Activated CD4-positive, CD25-positive, alpha-beta regulatory T cell (primary cell): ENCODE measurements around the gene SMYD3.
"Not testable (repeated sequence)": the region's sequence is repeated elsewhere in the genome, so short reads cannot be mapped to it uniquely, and the experiment has no call there.

ENCODE experiments used
- DNase-seq, 4 experiments: peaks; one replicate each; lab custom pipeline; 2025; lab: John Stamatoyannopoulos, UW

SMYD3 gene

DNA sequence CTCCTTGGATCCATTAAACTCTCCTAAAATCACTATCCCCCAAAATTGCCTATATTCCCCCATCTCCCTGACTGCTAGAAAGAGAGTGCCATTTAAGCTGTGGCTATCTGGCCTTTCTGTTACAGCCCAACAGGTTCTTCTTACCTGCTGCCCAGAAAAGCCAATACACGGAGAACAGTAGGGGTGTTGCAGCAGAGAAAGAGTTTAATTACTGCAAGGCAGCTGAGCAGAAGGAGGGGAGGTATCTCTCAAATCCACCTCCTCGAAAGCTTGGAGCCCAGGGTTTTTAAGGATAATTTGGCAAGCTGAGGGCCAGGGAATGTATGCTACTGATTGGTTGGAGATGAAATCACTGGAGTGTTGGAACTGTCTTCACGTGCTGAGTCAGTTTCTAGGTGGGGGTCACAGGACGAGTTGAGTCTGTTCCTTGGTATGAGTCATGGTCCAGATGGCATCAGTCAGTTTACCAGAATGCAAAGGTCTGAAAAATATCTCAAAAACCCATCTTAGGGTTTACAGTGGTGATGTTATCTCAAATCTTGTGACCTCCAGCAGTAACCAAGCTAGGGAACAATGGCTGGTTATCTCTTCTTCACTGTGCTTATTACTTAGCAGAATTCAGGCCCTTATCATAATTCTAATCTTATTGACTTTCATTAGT lies 89.8 kb downstream of the SMYD3 start:
- no peak for DNase-seq

DNA sequence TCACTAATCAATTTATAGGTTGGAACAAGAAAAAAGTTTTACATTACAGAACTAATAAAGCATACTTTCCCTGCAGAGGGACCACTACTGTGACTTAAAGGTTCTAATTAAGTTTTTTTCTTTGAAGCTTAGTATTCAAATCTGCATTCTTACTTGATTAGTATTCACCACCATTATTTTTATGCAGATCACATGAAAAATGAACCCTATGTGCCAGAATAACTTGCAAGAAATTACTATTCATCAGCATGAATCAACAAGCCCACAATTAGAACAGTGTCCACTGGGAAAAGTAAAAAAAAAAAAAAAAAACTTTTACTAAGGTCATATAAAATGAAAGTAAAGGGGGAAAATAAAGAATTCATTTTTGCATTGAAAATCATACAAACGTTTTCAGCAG lies 90.8 kb downstream of the SMYD3 start:
- DNase-seq, result no peak

DNA sequence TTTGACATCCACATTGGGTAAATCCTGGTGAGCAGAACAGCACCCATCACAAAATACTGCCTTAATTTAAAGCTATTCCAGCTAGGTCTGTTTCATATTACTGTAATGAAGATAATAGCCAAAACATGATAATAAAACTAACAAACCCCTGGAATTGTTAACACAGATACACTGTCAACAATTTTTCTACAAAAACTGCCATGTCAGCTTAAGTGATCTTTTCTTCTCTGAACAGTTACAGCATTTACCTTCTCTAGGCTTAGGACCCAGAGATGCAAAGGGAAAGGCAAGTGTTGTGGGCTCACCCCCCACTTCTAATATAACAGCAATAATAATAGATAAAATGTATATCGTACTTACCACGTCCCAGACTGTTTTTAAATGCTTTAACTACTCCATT lies 92.1 kb downstream of the SMYD3 start:
- no peak for DNase-seq

DNA sequence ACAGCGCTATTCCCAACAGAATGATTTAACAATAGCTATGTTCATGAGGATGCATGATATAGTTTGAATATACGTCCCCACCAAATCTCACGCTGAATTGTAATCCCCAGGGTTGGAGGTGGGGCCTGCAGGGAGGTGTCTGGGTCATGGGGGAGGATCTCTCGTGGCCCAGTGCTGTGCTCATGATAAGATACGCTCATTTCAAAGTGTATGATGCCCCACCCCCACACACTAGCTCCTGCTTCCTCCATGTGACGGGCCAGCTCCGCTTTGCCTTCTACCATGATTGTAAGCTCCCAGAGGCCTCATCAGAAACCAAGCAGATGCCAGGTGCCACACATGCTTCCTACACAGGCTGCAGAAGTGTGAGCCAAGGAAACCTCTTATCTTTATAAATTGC lies 93.6 kb downstream of the SMYD3 start:
- DNase-seq, result no peak

DNA sequence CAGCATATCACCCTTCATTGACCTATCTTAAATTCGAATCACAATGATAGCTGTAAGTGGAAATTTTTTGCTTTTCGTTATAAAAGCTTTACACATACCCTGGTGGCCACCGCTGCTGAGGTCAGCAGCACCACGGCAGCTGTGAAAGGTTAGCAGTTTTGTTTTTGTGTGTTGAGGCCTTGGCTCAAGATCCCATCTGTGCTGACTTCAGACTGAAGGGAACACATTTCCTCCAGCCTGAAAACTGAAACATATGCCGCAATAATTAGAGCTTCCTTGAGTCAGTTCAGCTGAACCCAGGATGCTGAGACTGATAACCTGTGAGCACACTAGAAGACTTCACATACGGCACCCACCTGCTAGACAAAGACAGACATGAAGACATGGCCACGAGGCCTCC lies 103.0 kb downstream of the SMYD3 start:
- DNase-seq, result no peak

DNA sequence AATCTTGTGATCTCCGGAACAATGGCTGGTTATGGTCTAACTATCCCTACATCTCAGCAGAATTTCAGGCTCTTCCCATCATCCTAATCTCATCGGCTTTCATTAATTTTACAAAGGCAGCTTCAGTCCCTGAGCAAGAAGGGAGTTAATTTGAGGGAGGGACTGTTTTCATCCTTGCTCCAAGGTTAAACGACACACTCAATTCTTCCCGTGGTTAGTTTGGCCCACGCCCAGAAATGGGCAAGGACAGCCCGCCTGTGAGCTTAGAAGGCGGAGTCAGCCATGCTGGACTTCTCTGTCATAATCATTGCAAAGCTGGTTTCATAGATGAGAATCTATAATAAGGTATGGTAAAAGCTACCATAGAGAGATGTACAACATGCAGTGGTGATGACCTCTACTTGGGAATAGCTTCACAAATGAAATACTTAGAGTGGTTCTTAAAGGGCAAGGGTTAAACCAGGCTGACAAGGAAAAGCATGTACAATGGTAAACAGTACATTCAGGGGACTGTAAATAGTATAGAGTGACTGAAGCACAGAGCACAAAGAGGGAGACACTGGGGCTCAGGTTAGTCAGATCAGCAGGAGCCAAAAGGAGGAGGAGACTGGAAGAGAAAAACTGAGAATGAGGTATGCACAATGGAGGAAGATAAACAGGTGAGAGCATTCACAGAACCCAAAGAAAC lies 108.8 kb downstream of the SMYD3 start:
- DNase-seq, result no peak

DNA sequence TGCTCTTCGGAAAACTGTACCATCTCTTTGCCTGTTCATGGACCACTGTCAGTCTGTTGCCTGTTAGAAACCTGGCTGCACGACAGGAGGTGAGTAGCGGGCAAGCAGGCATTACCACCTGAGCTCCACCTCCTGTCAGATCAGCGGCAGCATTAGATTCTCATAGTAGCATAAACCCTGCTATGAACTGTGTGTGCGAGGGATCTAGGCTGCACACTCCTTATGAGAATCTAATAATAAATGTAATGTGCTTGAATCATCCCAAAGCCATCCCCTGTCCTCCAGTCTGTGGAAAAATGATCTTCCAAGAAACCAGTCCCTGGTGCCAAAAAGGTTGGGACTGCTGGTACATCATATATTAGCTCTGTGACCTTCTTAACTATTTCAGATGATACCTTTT lies 110.0 kb downstream of the SMYD3 start:
- DNase-seq, result no peak

DNA sequence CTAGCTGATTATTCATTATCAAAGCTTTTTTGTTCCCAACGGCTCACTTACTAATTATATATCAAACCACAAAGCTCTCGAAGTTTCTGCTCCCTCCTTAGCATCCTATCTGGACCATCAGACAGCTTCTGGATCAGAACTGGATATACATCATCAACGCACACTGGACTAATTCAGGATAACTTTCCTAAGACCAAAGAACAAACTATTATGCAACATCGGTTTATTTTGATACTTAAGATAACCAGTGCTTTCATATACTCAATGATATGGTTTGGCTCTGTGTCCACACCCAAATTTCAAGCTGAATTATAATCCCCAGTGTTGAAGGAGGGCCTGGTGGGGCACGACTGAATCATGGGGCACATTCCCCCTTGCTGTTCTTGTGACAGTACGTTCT lies 110.8 kb downstream of the SMYD3 start:
- no peak for DNase-seq

DNA sequence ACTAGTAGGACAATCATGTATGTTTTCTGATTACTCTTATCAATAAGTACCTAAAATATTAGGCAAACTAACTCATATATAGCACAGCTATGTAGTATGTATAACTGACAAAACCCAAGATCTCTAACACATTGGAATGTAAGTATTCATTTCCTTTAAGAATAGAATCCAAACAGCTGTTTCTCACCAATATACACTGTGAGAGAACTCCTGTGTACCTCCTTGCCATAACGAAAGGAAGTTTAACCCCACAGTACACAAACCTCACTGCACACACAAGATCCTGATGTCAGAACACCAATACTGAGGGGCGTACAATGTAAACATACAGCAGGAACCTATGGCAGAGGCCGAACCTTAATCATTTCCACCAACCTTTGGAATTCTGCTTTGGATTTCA lies 113.0 kb downstream of the SMYD3 start:
- no peak for DNase-seq

DNA sequence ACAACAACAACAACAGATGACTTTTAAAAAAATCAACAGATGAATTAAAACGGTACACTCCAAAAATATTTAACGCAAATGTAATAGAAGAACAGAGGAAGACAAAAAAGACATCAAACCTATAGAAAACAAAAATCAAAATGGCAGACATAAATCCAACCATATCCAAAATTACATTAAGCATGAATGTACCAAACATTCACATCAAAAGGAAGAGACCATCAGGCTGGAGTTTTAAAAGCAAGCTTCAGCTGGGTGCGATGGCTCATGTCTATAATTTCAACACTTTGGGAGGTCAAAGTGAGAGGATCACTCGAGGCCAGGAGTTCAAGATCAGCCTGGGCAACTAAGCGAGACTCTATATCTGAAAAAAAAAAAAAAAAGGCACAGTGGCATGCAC lies 116.2 kb downstream of the SMYD3 start:
- DNase-seq, result no peak

DNA sequence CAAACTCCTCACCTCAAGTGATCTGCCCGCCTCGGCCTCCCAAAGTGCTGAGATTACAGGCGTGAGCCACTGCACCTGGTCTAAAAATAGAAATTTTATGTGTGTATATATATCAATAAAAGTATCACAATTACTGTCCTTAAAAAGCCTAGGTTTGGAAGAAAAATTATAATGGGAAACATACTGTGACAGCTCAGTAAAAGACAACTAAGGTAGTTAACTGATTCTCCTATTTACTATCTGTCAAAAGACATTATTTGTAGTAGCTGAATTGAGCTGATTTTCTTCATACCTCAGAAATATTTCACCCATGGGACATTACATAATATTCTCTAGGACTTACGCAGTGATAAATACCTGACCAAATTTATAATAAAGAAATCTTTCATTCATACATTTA lies 122.5 kb downstream of the SMYD3 start:
- no peak for DNase-seq

DNA sequence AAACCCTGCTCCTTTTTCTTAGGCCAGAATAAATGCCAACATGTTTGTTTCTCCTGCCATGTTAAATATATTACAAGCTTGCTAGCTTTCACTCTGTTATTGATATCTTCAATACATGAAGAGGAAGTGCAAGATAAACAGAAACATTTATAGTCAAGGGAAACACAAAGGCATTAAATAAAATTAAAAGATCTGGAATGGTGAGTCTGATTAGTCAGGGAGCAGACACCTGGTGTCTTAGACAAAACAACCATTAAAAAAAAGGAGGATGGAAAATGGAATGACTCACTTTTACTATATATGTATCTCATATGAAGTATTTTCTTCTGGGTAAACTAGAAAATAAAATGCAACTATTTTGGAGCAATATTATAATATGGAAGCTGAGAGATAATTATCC lies 123.3 kb downstream of the SMYD3 start:
- no peak for DNase-seq

DNA sequence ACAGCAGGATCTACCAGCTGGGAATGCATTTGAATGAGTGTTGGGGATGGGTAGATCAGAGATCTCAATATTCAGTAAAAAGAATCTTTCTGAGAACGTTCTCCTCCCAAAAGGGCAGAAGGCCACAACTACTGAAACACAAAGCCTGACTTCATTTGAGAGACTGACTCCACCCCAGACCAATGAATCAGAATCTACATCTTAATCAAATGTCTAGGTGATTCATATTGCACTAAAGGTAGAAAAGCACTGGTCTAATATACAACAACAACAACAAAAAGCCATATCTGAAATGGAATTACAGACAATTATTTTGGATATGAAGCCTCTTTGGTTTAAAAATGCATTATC lies 123.9 kb downstream of the SMYD3 start:
- DNase-seq, result no peak

DNA sequence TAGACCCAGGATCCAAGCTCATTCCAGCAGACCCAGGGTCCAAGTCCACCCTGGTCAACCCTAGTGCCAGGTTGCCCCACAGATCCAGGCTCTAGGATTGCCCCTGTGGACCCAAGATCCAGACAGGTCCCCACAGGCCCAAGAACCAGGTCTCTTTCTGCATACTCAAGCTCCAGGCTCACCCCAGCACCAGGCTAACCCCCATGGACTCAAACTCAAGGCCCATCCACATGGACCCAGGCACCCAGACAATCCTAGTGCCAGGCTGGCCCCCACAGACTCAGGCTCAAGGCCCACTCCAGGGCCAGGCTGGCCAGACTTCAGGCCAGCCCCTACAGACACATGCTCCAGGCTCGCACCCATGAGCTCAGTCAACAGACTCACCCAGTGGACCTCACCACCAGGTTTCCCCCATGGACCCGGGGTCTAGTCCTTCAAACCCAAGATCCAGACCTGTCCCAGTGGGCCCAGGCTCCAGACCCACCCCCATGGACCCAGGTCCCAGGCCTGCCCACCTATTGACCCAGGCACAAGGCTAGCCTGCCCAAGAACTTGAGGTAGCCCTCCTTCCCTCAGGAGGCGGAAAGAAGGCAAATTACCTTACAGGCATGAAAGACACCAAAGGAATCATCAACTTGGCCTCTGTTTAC lies 124.4 kb downstream of the SMYD3 start:
- DNase-seq, result no peak

DNA sequence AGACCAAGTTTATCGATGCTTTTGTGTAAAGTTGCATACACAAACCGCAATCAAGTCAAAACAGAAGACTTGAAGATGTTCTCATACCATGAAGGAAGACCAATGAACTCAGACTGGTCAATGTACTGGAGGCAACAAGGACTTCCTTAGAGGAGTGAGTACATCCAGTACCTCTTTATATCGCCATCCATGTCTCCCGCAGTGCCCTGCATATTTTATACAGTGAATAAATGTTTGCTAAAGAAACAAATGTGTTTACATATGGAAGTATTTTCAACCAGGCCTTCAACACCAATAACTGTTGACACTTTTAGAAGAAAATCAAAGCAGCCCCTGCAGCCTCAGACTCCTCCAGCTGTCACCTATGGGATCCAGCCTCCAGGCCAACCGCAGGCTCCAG lies 125.6 kb downstream of the SMYD3 start:
- no peak for DNase-seq

DNA sequence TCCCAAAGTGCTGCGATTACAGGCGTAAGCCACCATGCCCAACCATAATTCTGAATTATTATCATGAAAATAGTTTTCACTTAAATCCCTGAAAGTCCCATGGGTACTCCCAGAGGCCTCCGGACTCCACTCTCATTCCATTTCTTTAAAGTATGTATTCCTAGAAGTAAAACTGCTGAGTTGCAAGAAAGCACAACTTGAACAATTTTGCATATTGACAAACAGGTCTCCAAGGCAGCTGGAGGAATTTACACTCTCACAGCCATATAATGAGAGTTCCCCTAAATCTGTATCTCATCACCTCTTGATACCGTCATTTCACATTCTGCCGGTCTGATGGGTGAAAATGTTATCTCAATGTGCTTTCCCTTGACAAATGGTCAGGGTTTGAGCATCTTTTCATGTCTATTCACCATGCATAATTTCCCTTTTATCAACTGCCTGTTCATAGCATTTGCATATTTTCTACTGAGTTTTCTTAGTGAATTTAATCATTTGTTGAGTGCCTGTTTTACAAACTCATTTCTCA lies 129.4 kb downstream of the SMYD3 start:
- no peak for DNase-seq

DNA sequence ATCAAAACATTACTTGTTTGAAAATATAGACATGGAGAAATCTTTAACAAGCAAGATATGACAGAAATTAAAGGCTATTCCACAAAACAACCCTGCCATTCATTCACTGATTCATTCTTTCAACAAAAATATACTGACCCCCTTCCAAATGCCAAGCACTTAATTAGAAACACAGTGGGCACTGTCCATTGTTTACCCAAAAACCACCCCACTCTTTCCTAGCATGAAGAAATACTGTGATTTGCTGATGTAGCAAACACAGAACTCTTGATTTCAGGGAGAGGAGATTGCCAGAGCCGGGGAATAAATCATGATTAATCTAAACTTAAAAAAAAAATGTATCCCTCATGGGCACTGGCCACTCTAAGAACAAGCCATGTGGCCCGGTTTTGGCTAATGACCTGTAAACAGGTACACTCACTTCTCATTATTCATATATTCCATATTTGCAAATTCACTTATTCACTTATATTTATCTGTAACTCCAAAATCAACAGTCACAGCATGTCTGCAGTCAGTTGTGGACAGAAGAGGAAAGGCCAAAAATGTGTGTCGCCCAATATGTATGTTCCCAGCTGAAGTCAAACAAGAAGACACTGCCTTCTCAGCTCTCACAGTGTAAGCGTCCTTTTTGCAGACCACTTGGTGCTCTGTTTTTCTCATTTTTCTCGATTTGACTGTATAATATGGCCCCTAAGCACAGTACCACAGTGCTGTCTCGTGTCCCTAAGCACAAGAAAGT lies 133.1 kb downstream of the SMYD3 start:
- DNase-seq, result no peak

DNA sequence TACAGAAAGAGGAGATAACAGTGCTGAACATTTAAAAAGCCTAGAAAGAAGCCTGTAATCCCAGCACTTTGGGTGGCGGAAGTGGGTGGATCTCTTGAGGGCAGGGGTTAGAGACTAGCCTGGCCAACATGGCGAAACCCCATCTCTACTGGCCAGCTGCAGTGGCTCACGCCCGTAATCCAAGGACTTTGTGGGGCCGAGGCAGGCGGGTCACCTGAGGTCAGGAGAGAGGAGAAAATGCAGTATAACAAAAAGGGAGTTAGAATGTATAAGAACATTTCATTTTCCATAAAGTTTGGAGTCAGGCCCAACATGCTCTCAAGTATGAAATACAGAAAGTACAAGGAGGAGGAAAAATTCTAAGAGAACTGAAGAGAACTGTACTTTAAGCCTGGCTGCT lies 134.5 kb downstream of the SMYD3 start:
- no peak for DNase-seq

DNA sequence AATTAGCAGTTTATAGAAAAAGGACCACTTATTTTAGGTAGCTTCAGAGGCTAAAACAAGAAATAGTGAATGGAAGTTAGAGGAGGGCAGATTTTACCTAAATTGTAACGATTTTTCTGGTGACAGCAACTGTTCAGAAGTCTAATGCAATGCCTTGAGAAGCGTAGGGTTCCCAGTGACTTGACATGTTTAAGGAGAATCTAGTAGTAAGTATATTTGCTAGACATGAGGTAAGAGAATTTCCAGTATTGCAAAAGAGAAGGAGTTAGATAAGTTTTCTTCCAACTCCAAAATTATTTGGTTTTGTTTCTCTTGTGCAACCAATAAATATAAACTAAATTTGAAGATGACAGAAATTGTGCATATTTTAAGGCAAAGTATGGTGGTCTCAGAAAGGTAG lies 140.0 kb downstream of the SMYD3 start:
- DNase-seq, result no peak

DNA sequence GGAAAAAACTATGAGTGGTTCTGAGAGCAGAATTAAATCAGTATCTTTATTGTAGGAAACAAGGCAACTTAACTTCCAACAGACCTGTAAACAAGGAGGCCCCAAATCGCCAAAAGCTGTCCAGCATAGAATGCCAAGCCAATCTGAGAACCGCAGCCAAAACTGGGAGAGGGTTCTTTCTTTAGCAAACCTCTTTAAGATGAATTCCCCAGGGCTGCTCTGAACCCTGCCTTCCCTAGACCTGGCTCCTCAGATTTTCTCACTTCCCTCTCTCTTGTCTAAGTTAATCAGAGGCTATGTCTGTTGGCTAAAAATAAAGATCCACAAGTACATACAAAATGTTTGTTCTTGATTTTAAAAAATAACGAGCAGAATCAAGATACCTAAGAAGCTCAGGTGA lies 141.4 kb downstream of the SMYD3 start:
- no peak for DNase-seq

DNA sequence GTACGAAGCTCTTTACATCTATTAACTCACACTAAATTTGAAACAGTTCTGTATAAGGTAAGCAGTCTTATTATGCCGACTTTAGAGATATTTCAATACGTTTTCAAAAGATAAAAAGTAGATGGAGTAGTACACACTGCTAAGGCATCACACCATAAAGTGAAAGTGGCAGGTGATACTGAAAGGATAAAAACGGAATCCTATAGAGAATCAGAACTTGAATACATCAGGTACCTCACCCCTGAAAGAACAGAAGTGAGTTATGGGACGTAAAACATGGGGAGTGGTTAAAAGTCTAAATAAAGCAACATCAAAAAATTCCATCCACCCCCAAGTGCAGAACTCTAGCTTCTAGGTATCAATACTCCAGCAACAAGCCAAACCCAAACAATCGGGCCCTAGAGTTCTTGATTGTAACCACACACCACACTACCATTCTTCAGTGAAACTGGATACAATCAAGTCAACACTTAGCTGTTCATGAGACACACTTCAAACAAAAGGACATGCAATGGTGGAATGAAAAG lies 142.6 kb downstream of the SMYD3 start:
- no peak for DNase-seq

DNA sequence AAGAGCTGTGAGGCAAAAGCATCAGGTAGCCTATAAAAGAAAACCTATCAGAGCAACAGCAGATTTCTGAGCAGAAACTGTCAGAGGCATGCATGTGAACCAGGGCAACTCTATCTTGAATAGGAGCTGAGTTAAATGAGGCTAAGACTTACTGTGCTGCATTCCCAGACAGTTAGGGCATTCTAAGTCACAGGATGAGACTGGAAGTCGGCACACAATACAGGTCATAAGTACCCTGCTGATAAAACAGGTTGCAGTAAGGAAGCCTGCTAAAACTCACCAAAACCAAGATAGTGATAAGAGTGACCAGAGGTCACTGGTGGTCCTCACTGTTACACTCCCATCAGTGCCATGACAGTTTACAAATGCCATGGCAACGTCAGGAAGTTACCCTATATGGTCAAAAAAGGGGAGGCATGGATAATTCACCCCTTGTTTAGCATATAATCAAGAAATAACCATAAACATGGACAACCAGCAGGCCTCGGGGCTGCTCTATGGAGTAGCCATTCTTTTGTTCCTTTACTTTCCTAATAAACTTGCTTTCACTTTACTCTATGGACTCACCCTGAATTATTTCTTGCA lies 150.0 kb downstream of the SMYD3 start:
- not testable (repeated sequence) for DNase-seq
